Caco-2 (cell line): ENCODE measurements around the gene PRR29. TPM values are rescaled to one million over a fixed set of nuclear protein-coding genes. Genes with fewer than 3 reads are reported as not detected.

ENCODE experiments used
- BruUV-seq: library from RNA; stranded (reverse); fragments of 400-500 nt; replicated peaks from 2 replicates; lab custom pipeline; 2021; lab: Mats Ljungman, UMichigan
- CTCF ChIA-PET: fragments of 300-600 bp; sonication (Branson Sonifier 250); formaldehyde crosslinking; loops from one replicate; lab custom pipeline; 2022; ENCODE audit warnings: antibody characterized with exemption; lab: Charles Lee
- POLR2A ChIA-PET: fragments of 300-600 bp; sonication (Branson Sonifier 250); formaldehyde crosslinking; loops from one replicate; lab custom pipeline; 2022; ENCODE audit warnings: antibody characterized with exemption; lab: Charles Lee
- DNase-seq, 2 experiments: peaks; one replicate each; pipeline versions ENCODE4 v3.0.0 to v3.0.0-alpha.2; 2020 to 2022
- H3K27me3 ChIP-seq: replicated peaks from 2 replicates; pipeline ENCODE4 v1.6.0; 2011; ENCODE audit warnings: low read length; ENCODE audit not compliant: control insufficient read depth, insufficient read depth
- H3K36me3 ChIP-seq: 2 replicates; pipeline ENCODE4 v1.5.1; 2011; ENCODE audit warnings: low read length; ENCODE audit not compliant: control insufficient read depth, insufficient read depth
- H3K4me1 ChIP-seq: fragments of 250-450 bp; sonication (Bioruptor Pico); 2 replicates; pipeline ENCODE4 v1.5.1; 2020; ENCODE audit warnings: mild to moderate bottlenecking
- H3K4me3 ChIP-seq: 2 replicates; pipeline ENCODE4 v1.5.1; 2011; ENCODE audit warnings: low read depth, mild to moderate bottlenecking, control low read depth, low read length
- H3K9me3 ChIP-seq: fragments of 250-450 bp; sonication (Bioruptor Pico); 2 replicates; pipeline ENCODE4 v1.5.1; 2020; ENCODE audit warnings: mild to moderate bottlenecking, moderate library complexity
- H3K27ac Mint-ChIP-seq: one replicate; pipeline ENCODE4 v1.8.0; 2022; ENCODE audit warnings: mixed read lengths; ENCODE audit not compliant: unreplicated experiment
- H3K27me3 Mint-ChIP-seq: one replicate; pipeline ENCODE4 v1.8.0; 2022; ENCODE audit warnings: mixed read lengths; ENCODE audit not compliant: insufficient read depth, unreplicated experiment
- H3K36me3 Mint-ChIP-seq: one replicate; pipeline ENCODE4 v1.8.0; 2022; ENCODE audit warnings: mild to moderate bottlenecking, mixed read lengths; ENCODE audit not compliant: insufficient read depth, unreplicated experiment
- H3K4me1 Mint-ChIP-seq: one replicate; pipeline ENCODE4 v1.8.0; 2022; ENCODE audit warnings: low read depth, mixed read lengths; ENCODE audit not compliant: unreplicated experiment
- H3K4me3 Mint-ChIP-seq: one replicate; pipeline ENCODE4 v1.8.0; 2022; ENCODE audit warnings: mild to moderate bottlenecking, moderate library complexity, mixed read lengths; ENCODE audit not compliant: unreplicated experiment
- H3K9me3 Mint-ChIP-seq: one replicate; pipeline ENCODE4 v1.8.0; 2022; ENCODE audit warnings: mixed read lengths; ENCODE audit not compliant: unreplicated experiment
- intact Hi-C: fragments of 100-400 bp; cut with micrococcal nuclease; formaldehyde crosslinking; loops from one replicate; pipeline ENCODE4 v1.10.0; 2022; ENCODE audit not compliant: unreplicated experiment
- total RNA-seq: library from RNA; stranded (reverse); gene quantifications from 2 replicates; pipeline ENCODE4 v1.2.3, GENCODE V29; 2022
- TF ChIP-seq, protein P1 (sequence below), 2 experiments: fragments of 200-600 bp in 1 of 2; IDR thresholded peaks; 1 replicate in 1 of 2; 2 replicates in 1 of 2; pipeline versions ENCODE4 v1.5.1 to v1.8.0; 2011 to 2022; ENCODE audit warnings: antibody characterized with exemption in 1 of 2, control low read depth in 1 of 2, inconsistent platforms in 1 of 2, low read depth in 1 of 2, low read length in 1 of 2, mild to moderate bottlenecking in 1 of 2, moderate library complexity in 1 of 2; ENCODE audit not compliant: insufficient read depth in 1 of 2, severe bottlenecking in 1 of 2, unreplicated experiment in 1 of 2

PRR29 gene
- total RNA-seq, 1 experiment from 2014 or later: not detected

DNA sequence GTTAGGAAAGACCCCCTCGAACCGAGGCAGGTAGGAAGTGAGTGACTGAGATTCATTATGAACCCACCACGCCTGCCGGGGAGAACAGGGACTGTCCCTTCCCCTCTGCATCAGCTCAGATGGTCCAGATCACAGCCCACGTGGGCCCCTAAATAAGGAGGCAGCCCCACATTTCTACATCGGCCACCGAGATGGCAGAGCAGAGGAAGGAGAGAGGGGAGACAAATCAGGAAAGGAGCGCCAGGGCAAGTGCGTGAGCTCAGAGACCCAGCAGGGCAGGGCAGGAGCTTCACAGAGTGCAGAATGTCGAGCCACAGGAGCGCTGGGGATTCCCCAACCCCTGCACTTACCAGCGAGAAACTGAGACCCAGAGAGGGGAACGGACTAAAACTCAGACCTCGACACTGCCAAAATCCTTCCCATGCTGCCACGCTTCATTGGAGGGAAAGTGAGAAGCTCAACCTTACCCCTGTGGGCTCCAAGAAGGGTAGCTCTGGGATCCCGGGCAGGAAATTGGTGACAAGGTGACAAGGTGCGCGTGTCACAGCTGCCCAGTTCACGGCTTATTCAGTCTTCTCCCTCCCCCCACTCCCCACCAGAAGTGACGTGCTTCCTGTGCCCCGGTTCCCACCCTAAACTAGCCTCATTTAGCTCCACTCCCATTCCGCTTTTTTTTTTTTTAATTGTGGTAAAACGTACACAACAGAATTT lies 22.1 kb downstream of the PRR29 start, which contains the start of gene ICAM2:
TSS of gene ICAM2 (minus strand) at position 578 of the 711 bp plus-strand sequence. CDS start 13,942 bp downstream, outside the sequence.
- ChIA-PET CTCF (interaction anchor here (0.7 to 2.0 kb wide), 3 partner anchors 9 to 113 kb away, joined by 3 to 13 read pairs (median 7); no protein-coding TSS in a partner anchor), POLR2A (no interaction called here)
- Mint-ChIP-seq H3K4me3 (peak within 1 kb of the TSS; percentile 23), H3K4me1 (peaks cover 10% of the 10 kb centered on the region), H3K27me3 (peaks cover 2% of the 10 kb centered on the region), H3K27ac (no peak within 1 kb of the TSS), H3K36me3 (peaks cover 10% of the 10 kb centered on the region), H3K9me3 (no peaks in the 10 kb centered on the region)
- Histone ChIP-seq H3K4me1 (no peaks in the 10 kb centered on the region), H3K4me3 (peak within 1 kb of the TSS; percentile 4; the same call in 1 of the 2 replicates), H3K27me3 (no peaks in the 10 kb centered on the region), H3K36me3 (no peaks in the 10 kb centered on the region), H3K9me3 (no peaks in the 10 kb centered on the region)
- no TSS peak for BruUV-seq
- intact Hi-C loops: no loop called here
- TF ChIP-seq, protein P1, sequence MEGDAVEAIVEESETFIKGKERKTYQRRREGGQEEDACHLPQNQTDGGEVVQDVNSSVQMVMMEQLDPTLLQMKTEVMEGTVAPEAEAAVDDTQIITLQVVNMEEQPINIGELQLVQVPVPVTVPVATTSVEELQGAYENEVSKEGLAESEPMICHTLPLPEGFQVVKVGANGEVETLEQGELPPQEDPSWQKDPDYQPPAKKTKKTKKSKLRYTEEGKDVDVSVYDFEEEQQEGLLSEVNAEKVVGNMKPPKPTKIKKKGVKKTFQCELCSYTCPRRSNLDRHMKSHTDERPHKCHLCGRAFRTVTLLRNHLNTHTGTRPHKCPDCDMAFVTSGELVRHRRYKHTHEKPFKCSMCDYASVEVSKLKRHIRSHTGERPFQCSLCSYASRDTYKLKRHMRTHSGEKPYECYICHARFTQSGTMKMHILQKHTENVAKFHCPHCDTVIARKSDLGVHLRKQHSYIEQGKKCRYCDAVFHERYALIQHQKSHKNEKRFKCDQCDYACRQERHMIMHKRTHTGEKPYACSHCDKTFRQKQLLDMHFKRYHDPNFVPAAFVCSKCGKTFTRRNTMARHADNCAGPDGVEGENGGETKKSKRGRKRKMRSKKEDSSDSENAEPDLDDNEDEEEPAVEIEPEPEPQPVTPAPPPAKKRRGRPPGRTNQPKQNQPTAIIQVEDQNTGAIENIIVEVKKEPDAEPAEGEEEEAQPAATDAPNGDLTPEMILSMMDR (IDR thresholded peaks at IDR 0.05; ENCODE audit: insufficient read depth in 1 of 2, low read depth in 1 of 2, low read length in 1 of 2, severe bottlenecking in 1 of 2, unreplicated experiment in 1 of 2): no peak
- DNase-seq: no peak

DNA sequence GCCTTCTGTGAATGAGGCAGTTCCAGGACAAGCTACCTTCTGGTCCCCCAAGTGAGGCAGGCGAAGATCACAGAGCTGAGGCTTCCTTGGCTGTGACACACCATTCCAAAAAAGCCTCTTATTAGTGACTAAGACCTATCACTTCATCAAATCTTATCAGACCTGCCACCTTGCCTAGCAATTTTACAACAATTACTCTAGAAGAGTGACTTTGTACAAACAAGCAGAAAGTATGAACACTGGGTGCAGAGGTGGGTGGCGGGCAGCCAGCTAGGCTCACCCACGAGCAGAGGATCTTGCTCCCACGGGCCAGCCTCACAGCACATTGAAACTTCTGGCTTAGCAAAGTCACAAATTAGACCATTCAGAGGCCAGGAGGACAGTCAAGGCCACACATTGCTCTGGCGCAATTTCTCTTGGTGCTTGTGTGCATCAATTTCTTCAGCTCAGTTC lies 24.5 kb downstream of the PRR29 start:
- H3K9me3 Mint-ChIP-seq: no peaks in the 10 kb centered on the region
- H3K4me3 Mint-ChIP-seq: no peak overlapping the region
- ChIA-PET CTCF (interaction anchor here (0.7 kb wide), 1 partner anchor 123 kb away, joined by 3 read pairs; no protein-coding TSS in a partner anchor), POLR2A (no interaction called here)
- H3K27me3 Mint-ChIP-seq: no peaks in the 10 kb centered on the region
- peak in 1 of 2 experiments; percentile 10 for DNase-seq
- no peaks in the 10 kb centered on the region for H3K36me3 ChIP-seq
- H3K9me3 ChIP-seq: no peaks in the 10 kb centered on the region
- H3K4me3 ChIP-seq: no peak overlapping the region
- no TSS peak for BruUV-seq
- peaks cover 16% of the 10 kb centered on the region for H3K4me1 Mint-ChIP-seq
- H3K27ac Mint-ChIP-seq: no peak overlapping the region
- H3K4me1 ChIP-seq: no peaks in the 10 kb centered on the region
- intact Hi-C loops: no loop called here
- no peaks in the 10 kb centered on the region for H3K27me3 ChIP-seq
- TF ChIP-seq, protein P1 (IDR thresholded peaks at IDR 0.05; ENCODE audit: insufficient read depth in 1 of 2, low read depth in 1 of 2, low read length in 1 of 2, severe bottlenecking in 1 of 2, unreplicated experiment in 1 of 2): no peak
- peaks cover 11% of the 10 kb centered on the region for H3K36me3 Mint-ChIP-seq

DNA sequence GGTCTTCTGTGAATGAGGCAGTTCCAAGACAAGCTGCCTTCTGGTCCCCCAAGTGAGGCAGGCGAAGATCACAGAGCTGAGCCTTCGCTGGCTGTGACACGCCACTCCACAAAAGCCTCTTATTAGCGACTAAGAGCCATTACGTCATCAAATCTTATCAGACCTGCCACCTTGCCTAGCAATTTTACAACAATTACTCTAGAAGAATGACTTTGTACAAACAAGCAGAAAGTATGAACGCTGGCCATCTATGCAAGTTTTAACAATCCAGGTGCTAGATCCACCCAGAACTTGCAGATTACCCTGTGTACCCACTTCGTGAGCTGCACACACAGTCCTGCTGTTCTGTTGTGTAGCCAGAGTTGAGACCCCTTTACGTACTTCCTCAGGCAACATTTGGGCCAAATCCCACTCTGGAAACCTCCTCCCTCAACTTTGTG lies 26.1 kb downstream of the PRR29 start:
- Histone ChIP-seq H3K9me3 (no peaks in the 10 kb centered on the region), H3K27me3 (no peaks in the 10 kb centered on the region), H3K4me3 (no peak overlapping the region), H3K36me3 (no peaks in the 10 kb centered on the region), H3K4me1 (no peaks in the 10 kb centered on the region)
- Mint-ChIP-seq H3K27ac (no peak overlapping the region), H3K27me3 (no peaks in the 10 kb centered on the region), H3K9me3 (no peaks in the 10 kb centered on the region), H3K36me3 (peaks cover 11% of the 10 kb centered on the region), H3K4me1 (peaks cover 16% of the 10 kb centered on the region), H3K4me3 (no peak overlapping the region)
- DNase-seq: no peak
- ChIA-PET CTCF (interaction anchor here (1.0 to 9.1 kb wide), 2 partner anchors 72 to 110 kb away, joined by 8 to 277 read pairs; no protein-coding TSS in a partner anchor), POLR2A (no interaction called here)
- no TSS peak for BruUV-seq
- intact Hi-C loops: no loop called here
- TF ChIP-seq, protein P1 (IDR thresholded peaks at IDR 0.05; ENCODE audit: insufficient read depth in 1 of 2, low read depth in 1 of 2, low read length in 1 of 2, severe bottlenecking in 1 of 2, unreplicated experiment in 1 of 2): no peak
